ENCODE data around the gene ZNF485.

GRCh38 chr10:43622038-43622437 lies 15.8 kb downstream of the ZNF485 start:
- TF ChIP-seq EZH2 (IDR thresholded peaks at IDR 0.05; ENCODE audit: insufficient read depth, poor library complexity, severe bottlenecking): no peak
- no peak for TF ChIP-seq EZH2phosphoT487 (IDR thresholded peaks at IDR 0.05; ENCODE audit: insufficient read depth, low read depth)

All from GM23248 (cell line).